ENCODE results near the gene KLF3.

- no peak for TF ChIP-seq CTCF (conservative IDR thresholded peaks at IDR 0.05; ENCODE audit: low read depth, low read length)
- TF ChIP-seq EZH2phosphoT487 (IDR thresholded peaks at IDR 0.05; ENCODE audit: borderline replicate concordance, low read length), result no peak
- TF ChIP-seq EZH2 (IDR thresholded peaks at IDR 0.05; ENCODE audit: low read length, unreplicated experiment), result no peak
Measured at GRCh38 chr4:38733663-38734062, 69.7 kb downstream of the KLF3 start.
